NB4 (cell line): ENCODE data around the gene GOSR2.

Source experiments
- CTCF ChIP-seq: IDR thresholded peaks from one replicate; pipeline ENCODE4 v1.5.1; 2012; ENCODE audit warnings: low read depth, low read length
- MAX ChIP-seq: IDR thresholded peaks from 2 replicates; pipeline ENCODE4 v1.6.1; 2011; ENCODE audit warnings: low read depth, low read length
- POLR2A ChIP-seq: IDR thresholded peaks from 2 replicates; pipeline ENCODE4 v1.6.1; 2011; ENCODE audit warnings: mild to moderate bottlenecking; ENCODE audit not compliant: insufficient read length; ENCODE audit errors: extremely low read depth

GRCh38 chr17:46911311-46911710 lies 11.6 kb upstream of the GOSR2 start:
- TF ChIP-seq CTCF (no peak), POLR2A (no peak), MAX (no peak)
